HL-60/S4 treated with phorbol 12-myristate 13-acetate at 8.2 ng/mL for 4 days and 3 days (cell line): Measurements from ENCODE around the gene PTBP2.

Experiments used
- in situ Hi-C: fragments of 300-500 bp; cut with MboI; formaldehyde crosslinking; loops from 2 replicates; pipeline ENCODE4 v1.15.0; 2022; ENCODE audit warnings: low sequenced_read_pairs

Gene PTBP2

GRCh38 chr1:96815914-96816313, 94.3 kb downstream of the PTBP2 start:
- in situ Hi-C loops, result no loop called here

GRCh38 chr1:96820107-96820506, 98.5 kb downstream of the PTBP2 start:
- in situ Hi-C loops, result no loop called here

GRCh38 chr1:96820671-96821070, 99.1 kb downstream of the PTBP2 start:
- in situ Hi-C loops, result no loop called here

- in situ Hi-C loops, result loop anchor here (25.0 kb wide), 1 partner anchor 588 kb away; no protein-coding TSS in a partner anchor
These were observed 103.6 kb downstream of the PTBP2 start for GRCh38 chr1:96825231-96825630.

- in situ Hi-C loops, result loop anchor here (25.0 kb wide), 1 partner anchor 589 kb away; no protein-coding TSS in a partner anchor
These were observed 104.5 kb downstream of the PTBP2 start for GRCh38 chr1:96825950-96826576.

- in situ Hi-C loops, result loop anchor here (25.0 kb wide), 1 partner anchor 596 kb away; no protein-coding TSS in a partner anchor
These were observed 111.8 kb downstream of the PTBP2 start for GRCh38 chr1:96833376-96833775.

- in situ Hi-C loops, result loop anchor here (25.0 kb wide), 1 partner anchor 598 kb away; no protein-coding TSS in a partner anchor
These were observed 113.4 kb downstream of the PTBP2 start for GRCh38 chr1:96834986-96835385.

- in situ Hi-C loops, result loop anchor here (25.0 kb wide), 1 partner anchor 600 kb away; no protein-coding TSS in a partner anchor
These were observed 115.6 kb downstream of the PTBP2 start for GRCh38 chr1:96837057-96837780.

- in situ Hi-C loops, result loop anchor here (25.0 kb wide), 1 partner anchor 600 kb away; no protein-coding TSS in a partner anchor
These were observed 116.2 kb downstream of the PTBP2 start for GRCh38 chr1:96837781-96838216.

GRCh38 chr1:96840396-96840795, 118.8 kb downstream of the PTBP2 start:
- in situ Hi-C loops, result loop anchor here (25.0 kb wide), 1 partner anchor 603 kb away; no protein-coding TSS in a partner anchor

- in situ Hi-C loops, result loop anchor here (25.0 kb wide), 1 partner anchor 605 kb away; no protein-coding TSS in a partner anchor
These were observed 120.6 kb downstream of the PTBP2 start for GRCh38 chr1:96842215-96842614.

GRCh38 chr1:96843196-96843595, 121.6 kb downstream of the PTBP2 start:
- in situ Hi-C loops, result loop anchor here (25.0 kb wide), 1 partner anchor 606 kb away; no protein-coding TSS in a partner anchor

GRCh38 chr1:96843601-96844000, 122.0 kb downstream of the PTBP2 start:
- in situ Hi-C loops, result loop anchor here (25.0 kb wide), 1 partner anchor 606 kb away; no protein-coding TSS in a partner anchor

GRCh38 chr1:96845464-96845863, 123.9 kb downstream of the PTBP2 start:
- in situ Hi-C loops, result loop anchor here (25.0 kb wide), 1 partner anchor 608 kb away; no protein-coding TSS in a partner anchor

- in situ Hi-C loops, result no loop called here
These were observed 140.3 kb downstream of the PTBP2 start for GRCh38 chr1:96861836-96862235.

GRCh38 chr1:96863449-96863848, 141.9 kb downstream of the PTBP2 start:
- in situ Hi-C loops, result no loop called here
